KMS-11 (cell line): ENCODE results near the gene CEACAM18.

Experiments
- H2AFZ ChIP-seq: fragments of 200-600 bp; sonication (generic); 2 replicates; pipeline ENCODE4 v1.6.1; 2016; ENCODE audit warnings: antibody characterized with exemption, mixed run types, low read depth
- H3K27ac ChIP-seq: fragments of 200-600 bp; sonication (generic); 2 replicates; pipeline ENCODE4 v1.6.1; 2016; ENCODE audit warnings: mild to moderate bottlenecking, mixed run types
- H3K27me3 ChIP-seq: fragments of 200-600 bp; sonication (generic); 2 replicates; pipeline ENCODE4 v1.6.1; 2017; ENCODE audit warnings: mild to moderate bottlenecking, low read depth, mixed run types, moderate library complexity; ENCODE audit not compliant: insufficient read depth
- H3K36me3 ChIP-seq: fragments of 200-600 bp; sonication (generic); 2 replicates; pipeline ENCODE4 v1.6.1; 2017; ENCODE audit warnings: mild to moderate bottlenecking, mixed run types; ENCODE audit not compliant: insufficient read depth
- H3K4me1 ChIP-seq: fragments of 200-600 bp; sonication (generic); 2 replicates; pipeline ENCODE4 v1.6.1; 2016; ENCODE audit warnings: mild to moderate bottlenecking, low read depth, mixed run types; ENCODE audit not compliant: poor library complexity, severe bottlenecking
- H3K4me2 ChIP-seq: fragments of 200-600 bp; sonication (generic); 2 replicates; pipeline ENCODE4 v1.7.0; 2016; ENCODE audit warnings: mild to moderate bottlenecking, mixed run types
- H3K4me3 ChIP-seq: fragments of 200-600 bp; sonication (generic); IDR thresholded peaks from 2 replicates; pipeline ENCODE4 v1.6.1; 2017; ENCODE audit warnings: low read depth, low read length, mixed read lengths; ENCODE audit not compliant: insufficient read depth
- H3K79me2 ChIP-seq: fragments of 200-600 bp; sonication (generic); 2 replicates; pipeline ENCODE4 v1.6.1; 2016; ENCODE audit warnings: low read depth, mixed run types; ENCODE audit not compliant: insufficient read depth
- H3K9ac ChIP-seq: fragments of 200-600 bp; sonication (generic); 2 replicates; pipeline ENCODE4 v1.6.1; 2016; ENCODE audit warnings: mild to moderate bottlenecking, mixed run types
- H4K20me1 ChIP-seq: fragments of 200-600 bp; sonication (generic); 2 replicates; pipeline ENCODE4 v1.6.1; 2016; ENCODE audit warnings: mild to moderate bottlenecking, mixed run types; ENCODE audit not compliant: insufficient read depth
- CTCF ChIP-seq: fragments of 200-600 bp; sonication (generic); conservative IDR thresholded peaks from 2 replicates; pipeline ENCODE4 v1.6.1; 2017; ENCODE audit warnings: low read depth, mild to moderate bottlenecking, antibody characterized with exemption, low read length, moderate library complexity, mixed read lengths

Gene CEACAM18

GRCh38 chr19:51539821-51540366, 61.6 kb downstream of the CEACAM18 start:
- H3K36me3 ChIP-seq = no peaks in the 10 kb centered on the region
- H3K4me3 ChIP-seq = no peak overlapping the region
- no peak overlapping the region for H3K27ac ChIP-seq
- H4K20me1 ChIP-seq = no peaks in the 10 kb centered on the region
- H3K9ac ChIP-seq = no peak overlapping the region
- no peaks in the 10 kb centered on the region for H3K27me3 ChIP-seq
- no peaks in the 10 kb centered on the region for H3K79me2 ChIP-seq
- no peaks in the 10 kb centered on the region for H3K4me1 ChIP-seq
- H3K4me2 ChIP-seq = no peak overlapping the region
- TF ChIP-seq CTCF = no peak
- H2AFZ ChIP-seq = no peak overlapping the region
